Activated CD8-positive, alpha-beta memory T cell treated with anti-CD3 and anti-CD28 coated beads, Interleukin-2, amount 50 U/mL, for 24 hours (primary cell): ENCODE data around the gene ASPDH.
"Not testable (repeated sequence)": the region's sequence is repeated elsewhere in the genome, so short reads cannot be mapped to it uniquely, and the experiment has no call there.

Experiments
- DNase-seq: peaks from one replicate; pipeline ENCODE4 v3.0.0-alpha.2; 2020; ENCODE audit errors: extremely low read depth

The ASPDH gene

GRCh38 chr19:50478901-50479715 is 34.6 kb downstream of the ASPDH start:
- no peak for DNase-seq

- DNase-seq, result no peak
Observed at GRCh38 chr19:50477751-50478515, 35.8 kb downstream of the ASPDH start.

- no peak for DNase-seq
Observed at GRCh38 chr19:50476907-50477238, 36.8 kb downstream of the ASPDH start.

GRCh38 chr19:50476224-50476906 is 37.3 kb downstream of the ASPDH start, which contains the start of the genes EMC10 and GARIN5A:
TSS of gene EMC10 (plus strand) at chr19:50476507. CDS start at chr19:50476545, 38 bp downstream.
TSS of gene GARIN5A (minus strand) at chr19:50476848. CDS start at chr19:50476388, 460 bp downstream.
- peak; percentile 85 for DNase-seq

- no peak for DNase-seq
Observed at GRCh38 chr19:50475736-50476223, 37.9 kb downstream of the ASPDH start.

GRCh38 chr19:50475101-50475568 is 38.6 kb downstream of the ASPDH start:
- DNase-seq, result no peak

GRCh38 chr19:50473336-50473735 is 40.4 kb downstream of the ASPDH start:
- DNase-seq, result not testable (repeated sequence)

- no peak for DNase-seq
Observed at GRCh38 chr19:50468818-50469217, 44.9 kb downstream of the ASPDH start.

- no peak for DNase-seq
Observed at GRCh38 chr19:50467566-50467965, 46.1 kb downstream of the ASPDH start.

- DNase-seq, result no peak
Observed at GRCh38 chr19:50466706-50467039, 47.0 kb downstream of the ASPDH start.

- no peak for DNase-seq
Observed at GRCh38 chr19:50465986-50466705, 47.6 kb downstream of the ASPDH start.

GRCh38 chr19:50465000-50465399 is 48.7 kb downstream of the ASPDH start:
- no peak for DNase-seq

GRCh38 chr19:50464348-50464747 is 49.4 kb downstream of the ASPDH start:
- DNase-seq, result no peak

- DNase-seq, result no peak
Observed at GRCh38 chr19:50462970-50463369, 50.7 kb downstream of the ASPDH start.
